H9 (cell line): Measurements from ENCODE around the gene ME3. TPM values are rescaled to one million over a fixed set of nuclear protein-coding genes. Genes with fewer than 3 reads are reported as not detected.

Experiments
- DNase-seq: peaks from one replicate; pipeline ENCODE4 v3.0.0-alpha.2; 2017
- H2AFZ ChIP-seq: one replicate; pipeline ENCODE4 v1.6.1; 2013; ENCODE audit warnings: mild to moderate bottlenecking, low read length, control low read depth, moderate library complexity
- H2AK5ac ChIP-seq: 2 replicates; pipeline ENCODE4 v1.6.1; 2013; ENCODE audit warnings: low read length, control low read depth, mixed read lengths; ENCODE audit not compliant: insufficient read length
- H2BK120ac ChIP-seq: one replicate; pipeline ENCODE4 v1.6.1; 2013; ENCODE audit warnings: low read depth, mild to moderate bottlenecking, low read length, control low read depth, inconsistent platforms; ENCODE audit not compliant: poor library complexity, severe bottlenecking
- H2BK12ac ChIP-seq: 2 replicates; pipeline ENCODE4 v1.6.1; 2013; ENCODE audit warnings: low read length, control low read depth, mixed read lengths, low read depth; ENCODE audit not compliant: insufficient read length
- H2BK15ac ChIP-seq: 2 replicates; pipeline ENCODE4 v1.6.1; 2013; ENCODE audit warnings: low read depth, low read length, control low read depth
- H2BK20ac ChIP-seq: one replicate; pipeline ENCODE4 v1.6.1; 2013; ENCODE audit warnings: low read depth, mild to moderate bottlenecking, low read length, control low read depth, inconsistent platforms; ENCODE audit not compliant: poor library complexity, severe bottlenecking
- H2BK5ac ChIP-seq: 2 replicates; pipeline ENCODE4 v1.6.1; 2013; ENCODE audit warnings: low read length, control low read depth, mixed read lengths; ENCODE audit not compliant: insufficient read length
- H3K14ac ChIP-seq: 2 replicates; pipeline ENCODE4 v1.6.1; 2013; ENCODE audit warnings: low read length, control low read depth; ENCODE audit not compliant: insufficient read depth
- H3K18ac ChIP-seq: 2 replicates; pipeline ENCODE4 v1.6.1; 2013; ENCODE audit warnings: low read depth, mild to moderate bottlenecking, mixed read lengths, low read length, control low read depth; ENCODE audit not compliant: insufficient read length
- H3K23ac ChIP-seq: 2 replicates; pipeline ENCODE4 v1.6.1; 2013; ENCODE audit warnings: low read length, control low read depth, mixed read lengths, low read depth; ENCODE audit not compliant: insufficient read length
- H3K23me2 ChIP-seq: 2 replicates; pipeline ENCODE4 v1.6.1; 2013; ENCODE audit warnings: low read depth, mild to moderate bottlenecking, mixed read lengths, low read length, control low read depth; ENCODE audit not compliant: insufficient read length, poor library complexity, severe bottlenecking
- H3K27ac ChIP-seq: 2 replicates; pipeline ENCODE4 v1.5.1; 2013; ENCODE audit warnings: low read length, control low read depth, mixed read lengths, low read depth; ENCODE audit not compliant: insufficient read length
- H3K27me3 ChIP-seq: 2 replicates; pipeline ENCODE4 v1.6.1; 2013; ENCODE audit warnings: low read length, control low read depth, inconsistent platforms; ENCODE audit not compliant: insufficient read depth
- H3K4ac ChIP-seq: 2 replicates; pipeline ENCODE4 v1.6.1; 2013; ENCODE audit warnings: low read depth, mild to moderate bottlenecking, control low read depth, inconsistent platforms, low read length, moderate library complexity
- H3K4me1 ChIP-seq: 2 replicates; pipeline ENCODE4 v1.6.1; 2013; ENCODE audit warnings: low read length, control low read depth, inconsistent platforms; ENCODE audit not compliant: insufficient read depth
- H3K4me2 ChIP-seq: 2 replicates; pipeline ENCODE4 v1.6.1; 2013; ENCODE audit warnings: low read length, control low read depth, mixed read lengths; ENCODE audit not compliant: insufficient read length, insufficient read depth
- H3K56ac ChIP-seq: 2 replicates; pipeline ENCODE4 v1.6.1; 2013; ENCODE audit warnings: low read depth, mild to moderate bottlenecking, mixed read lengths, low read length, control low read depth; ENCODE audit not compliant: insufficient read length
- H3K79me1 ChIP-seq: 2 replicates; pipeline ENCODE4 v1.6.1; 2013; ENCODE audit warnings: low read depth, mild to moderate bottlenecking, moderate library complexity, low read length, control low read depth, inconsistent platforms; ENCODE audit not compliant: insufficient read depth, poor library complexity, severe bottlenecking
- H3K79me2 ChIP-seq: 2 replicates; pipeline ENCODE4 v1.6.1; 2013; ENCODE audit warnings: low read length, control low read depth, inconsistent platforms; ENCODE audit not compliant: insufficient read depth
- H3K9ac ChIP-seq: 2 replicates; pipeline ENCODE4 v1.6.1; 2013; ENCODE audit warnings: low read length, control low read depth, mixed read lengths; ENCODE audit not compliant: insufficient read length; ENCODE audit errors: extremely low read depth
- H3K9me3 ChIP-seq: one replicate; pipeline ENCODE4 v1.6.1; 2013; ENCODE audit warnings: low read depth, low read length, inconsistent platforms; ENCODE audit not compliant: control insufficient read depth
- H3T11ph ChIP-seq: one replicate; pipeline ENCODE4 v1.6.1; 2013; ENCODE audit warnings: mild to moderate bottlenecking, low read length, control low read depth, inconsistent platforms
- H4K20me1 ChIP-seq: one replicate; pipeline ENCODE4 v1.6.1; 2013; ENCODE audit not compliant: control insufficient read depth, insufficient read length, insufficient read depth
- H4K5ac ChIP-seq: 2 replicates; pipeline ENCODE4 v1.6.1; 2013; ENCODE audit warnings: low read depth, mild to moderate bottlenecking, mixed read lengths, low read length, control low read depth; ENCODE audit not compliant: insufficient read length
- H4K8ac ChIP-seq: replicated peaks from 2 replicates; pipeline ENCODE4 v1.6.1; 2013; ENCODE audit warnings: low read length, control low read depth, mixed read lengths, low read depth; ENCODE audit not compliant: insufficient read length
- H4K91ac ChIP-seq: 2 replicates; pipeline ENCODE4 v1.6.1; 2013; ENCODE audit warnings: low read depth, mild to moderate bottlenecking, moderate library complexity, mixed read lengths, low read length, control low read depth; ENCODE audit not compliant: insufficient read length
- H3K27ac Mint-ChIP-seq, 3 experiments: 2 replicates in 2 of 3; 3 replicates in 1 of 3; pipeline ENCODE4 v1.8.0; 2020 to 2021; ENCODE audit warnings: mixed read lengths in 3 of 3, mild to moderate bottlenecking in 1 of 3, moderate library complexity in 1 of 3
- H3K27me3 Mint-ChIP-seq: 2 replicates; pipeline ENCODE4 v1.8.0; 2021; ENCODE audit warnings: low read depth, mild to moderate bottlenecking, moderate library complexity, mixed read lengths
- H3K36me3 Mint-ChIP-seq, 3 experiments: 2 replicates in 2 of 3; 3 replicates in 1 of 3; pipeline ENCODE4 v1.8.0; 2020 to 2021; ENCODE audit warnings: low read depth in 3 of 3, mixed read lengths in 3 of 3; ENCODE audit not compliant: insufficient read depth in 1 of 3
- H3K4me1 Mint-ChIP-seq, 2 experiments: 2 replicates each; pipeline ENCODE4 v1.8.0; 2020; ENCODE audit warnings: mixed read lengths in 2 of 2
- H3K4me3 Mint-ChIP-seq, 2 experiments: 2 replicates in 1 of 2; 3 replicates in 1 of 2; pipeline ENCODE4 v1.8.0; 2020 to 2021; ENCODE audit warnings: mild to moderate bottlenecking in 2 of 2, mixed read lengths in 2 of 2, moderate library complexity in 1 of 2
- H3K9me3 Mint-ChIP-seq, 2 experiments: 2 replicates in 1 of 2; 3 replicates in 1 of 2; pipeline ENCODE4 v1.8.0; 2020; ENCODE audit warnings: mild to moderate bottlenecking in 2 of 2, mixed read lengths in 2 of 2, moderate library complexity in 1 of 2
- CTCF ChIP-seq: fragments of 200-600 bp; sonication (generic); conservative IDR thresholded peaks from 3 replicates; pipeline ENCODE4 v1.8.0; 2021; ENCODE audit warnings: antibody characterized with exemption, mild to moderate bottlenecking
- WGBS: extraction: QIAGEN DNeasy Blood & Tissue Kit; methylation state at CpG from one replicate; pipeline ENCODE4 v1.1.7; 2013; ENCODE audit warnings: missing lambda C conversion rate, low lambda C conversion rate, mixed read lengths; ENCODE audit not compliant: insufficient read length; ENCODE audit errors: extremely low coverage; 5-methylcytosine and 5-hydroxymethylcytosine counted together
- total RNA-seq: library from RNA; stranded (reverse); gene quantifications from 2 replicates; pipeline ENCODE4 v1.2.1, GENCODE V29; 2021

The ME3 gene
- total RNA-seq, 1 experiment from 2014 or later = 2.8 TPM

GRCh38 chr11:86638673-86639072 is 33.7 kb downstream of the ME3 start:
- Histone ChIP-seq H4K20me1 (no peaks in the 10 kb centered on the region), H2BK20ac (no peak overlapping the region), H3K9ac (no peak overlapping the region), H4K5ac (no peak overlapping the region), H2BK15ac (no peak overlapping the region), H3K14ac (no peak overlapping the region), H4K8ac (no peak overlapping the region), H3K23ac (no peak overlapping the region), H2AFZ (no peak overlapping the region), H2BK12ac (no peak overlapping the region), H3K4ac (no peak overlapping the region), H3K4me1 (0 out of 2 replicates have a peak, but pooled peaks cover 3% of the 10 kb centered on the region), H3K23me2 (no peaks in the 10 kb centered on the region), H3K9me3 (no peaks in the 10 kb centered on the region), H3T11ph (no peak overlapping the region), H3K27me3 (no peaks in the 10 kb centered on the region), H2AK5ac (no peak overlapping the region), H2BK5ac (no peak overlapping the region), H2BK120ac (no peak overlapping the region), H3K79me1 (no peaks in the 10 kb centered on the region), H4K91ac (no peak overlapping the region), H3K4me2 (no peak overlapping the region), H3K18ac (no peak overlapping the region), H3K79me2 (no peaks in the 10 kb centered on the region), H3K56ac (no peak overlapping the region), H3K27ac (no peak overlapping the region)
- Mint-ChIP-seq H3K27me3 (no peaks in the 10 kb centered on the region), H3K4me1 (no peaks in the 10 kb centered on the region; a peak in 2 of 4 replicates), H3K36me3 (no peaks in the 10 kb centered on the region), H3K27ac (no peak overlapping the region), H3K4me3 (no peak overlapping the region), H3K9me3 (no peaks in the 10 kb centered on the region)
- TF ChIP-seq CTCF = no peak
- DNase-seq = no peak
- WGBS = no CpG with 5 or more reads among the region's 1 CpG
